GM10248 (cell line): ENCODE measurements around the gene RAB11FIP3.

ENCODE experiments used
- CTCF ChIA-PET: fragments of 300-600 bp; sonication (Branson Sonifier 250); formaldehyde crosslinking; extraction: SDS; loops from one replicate; lab custom pipeline; 2021; ENCODE audit warnings: antibody characterized with exemption; lab: Yijun Ruan, JAX
- POLR2A ChIA-PET: fragments of 350-650 bp; sonication (Branson Sonifier 250); formaldehyde crosslinking; extraction: SDS; loops from one replicate; lab custom pipeline; 2020; ENCODE audit warnings: antibody characterized with exemption; lab: Yijun Ruan, JAX
- DNase-seq: peaks from one replicate; pipeline ENCODE4 v3.0.0; 2012; ENCODE audit errors: extremely low spot score
- TF ChIP-seq, protein P1 (sequence below): IDR thresholded peaks from 2 replicates; pipeline ENCODE4 v1.5.1; 2012; ENCODE audit warnings: mild to moderate bottlenecking, low read depth; ENCODE audit errors: extremely low read depth, missing control alignments, control extremely low read depth

RAB11FIP3 gene

DNA sequence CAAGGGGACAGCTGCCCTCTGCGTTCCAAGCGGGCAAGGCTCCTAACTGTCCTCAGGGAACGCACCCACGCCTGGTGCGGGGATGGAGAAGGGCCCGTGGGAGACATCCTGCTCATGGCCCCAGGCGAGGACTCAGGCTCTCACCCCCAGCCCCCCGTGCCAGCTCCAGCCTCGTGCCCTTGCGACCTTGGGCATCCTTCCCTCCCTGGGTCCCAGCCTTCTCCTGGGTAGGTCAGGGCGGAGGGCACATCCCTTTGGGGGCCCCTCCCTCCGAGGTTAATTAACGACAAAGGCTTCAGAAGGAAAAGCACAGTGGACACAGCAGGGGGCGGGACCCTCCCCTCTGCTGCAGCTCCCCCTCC lies 46.6 kb upstream of the RAB11FIP3 start:
- TF ChIP-seq, protein P1, sequence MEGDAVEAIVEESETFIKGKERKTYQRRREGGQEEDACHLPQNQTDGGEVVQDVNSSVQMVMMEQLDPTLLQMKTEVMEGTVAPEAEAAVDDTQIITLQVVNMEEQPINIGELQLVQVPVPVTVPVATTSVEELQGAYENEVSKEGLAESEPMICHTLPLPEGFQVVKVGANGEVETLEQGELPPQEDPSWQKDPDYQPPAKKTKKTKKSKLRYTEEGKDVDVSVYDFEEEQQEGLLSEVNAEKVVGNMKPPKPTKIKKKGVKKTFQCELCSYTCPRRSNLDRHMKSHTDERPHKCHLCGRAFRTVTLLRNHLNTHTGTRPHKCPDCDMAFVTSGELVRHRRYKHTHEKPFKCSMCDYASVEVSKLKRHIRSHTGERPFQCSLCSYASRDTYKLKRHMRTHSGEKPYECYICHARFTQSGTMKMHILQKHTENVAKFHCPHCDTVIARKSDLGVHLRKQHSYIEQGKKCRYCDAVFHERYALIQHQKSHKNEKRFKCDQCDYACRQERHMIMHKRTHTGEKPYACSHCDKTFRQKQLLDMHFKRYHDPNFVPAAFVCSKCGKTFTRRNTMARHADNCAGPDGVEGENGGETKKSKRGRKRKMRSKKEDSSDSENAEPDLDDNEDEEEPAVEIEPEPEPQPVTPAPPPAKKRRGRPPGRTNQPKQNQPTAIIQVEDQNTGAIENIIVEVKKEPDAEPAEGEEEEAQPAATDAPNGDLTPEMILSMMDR: no peak
- no peak for DNase-seq
- POLR2A ChIA-PET: no interaction called here
- CTCF ChIA-PET: interaction anchor here (1.0 kb wide), 1 partner anchor 17 kb away, joined by 4 read pairs; no protein-coding TSS in a partner anchor

DNA sequence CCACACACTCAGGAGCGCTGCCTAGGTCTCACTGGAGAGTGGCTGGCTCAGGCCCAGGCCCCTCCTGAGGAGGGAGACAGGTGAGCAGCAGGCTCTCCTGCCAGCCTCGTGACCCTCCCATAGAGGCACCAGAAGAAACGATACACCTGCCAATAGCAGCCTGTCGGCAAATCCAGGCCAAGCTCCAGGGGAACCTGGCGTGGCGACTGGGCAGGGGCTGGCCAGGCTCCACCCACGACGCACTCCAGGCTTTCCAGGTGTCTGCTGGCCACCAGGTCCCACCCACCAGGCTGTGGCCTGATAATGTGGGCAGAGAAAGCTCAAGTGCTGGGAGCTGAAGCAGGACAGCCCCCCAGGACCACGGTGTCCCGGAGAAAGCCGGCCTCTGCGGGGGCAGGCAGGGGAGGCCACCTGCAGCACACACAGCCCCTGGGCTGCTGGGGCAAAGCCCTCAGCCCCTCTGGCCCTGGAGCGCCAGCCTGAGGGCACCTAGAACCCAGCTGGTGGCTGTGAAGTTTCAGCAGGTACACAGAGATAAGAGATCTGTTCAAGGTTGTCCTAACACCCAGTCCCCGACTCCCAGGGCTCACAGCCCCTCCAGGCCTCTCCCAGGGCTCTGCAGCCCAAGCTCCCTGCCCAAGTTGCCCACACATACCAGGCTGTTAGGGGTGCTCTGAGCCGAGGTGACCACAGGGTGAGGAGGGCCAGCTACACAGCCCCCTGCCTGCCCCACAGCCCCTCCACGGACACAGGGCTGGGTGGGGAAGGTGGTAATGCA lies 46.1 kb upstream of the RAB11FIP3 start:
- TF ChIP-seq, protein P1: no peak
- no peak for DNase-seq
- ChIA-PET POLR2A (no interaction called here), CTCF (interaction anchor here (1.0 kb wide), 1 partner anchor 17 kb away, joined by 4 read pairs; no protein-coding TSS in a partner anchor)

DNA sequence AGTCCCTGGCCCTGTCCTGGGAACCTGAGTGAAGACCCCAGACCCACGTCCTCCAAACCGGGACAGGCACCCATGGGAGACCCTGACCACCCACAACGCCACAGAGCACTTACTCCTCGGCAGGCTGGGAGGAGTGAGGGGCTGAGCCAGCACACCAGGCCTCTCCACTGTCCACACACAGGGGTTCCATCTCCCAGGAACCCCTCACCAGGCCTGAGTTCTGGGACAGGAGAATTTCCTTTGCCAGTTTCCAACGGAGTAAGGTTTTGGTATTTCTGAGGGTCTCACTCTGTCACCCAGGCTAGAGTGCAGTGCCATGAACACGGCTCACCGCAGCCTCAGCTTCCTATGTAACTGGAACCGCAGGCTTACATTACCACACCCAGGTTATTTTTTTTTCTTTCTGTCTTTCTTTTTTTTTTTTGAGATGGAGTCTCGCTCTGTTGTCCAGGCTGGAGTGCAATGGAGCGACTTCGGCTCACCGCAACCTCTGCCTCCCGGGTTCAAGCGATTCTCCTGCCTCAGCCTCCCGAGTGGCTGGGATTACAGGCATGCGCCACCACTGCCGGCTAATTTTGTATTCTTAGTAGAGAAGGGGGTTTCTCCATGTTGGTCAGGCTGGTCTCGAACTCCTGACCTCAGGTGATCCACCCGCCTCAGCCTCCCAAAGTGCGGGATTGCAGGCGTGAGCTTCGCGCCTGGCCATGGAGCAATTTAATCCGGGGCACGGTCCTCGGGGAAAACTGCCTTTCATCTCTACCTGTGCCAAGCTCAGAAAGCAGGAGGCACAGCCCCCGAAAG lies 45.3 kb upstream of the RAB11FIP3 start:
- POLR2A ChIA-PET: interaction anchor here (1.1 kb wide), 1 partner anchor 13 kb away, joined by 4 read pairs; no protein-coding TSS in a partner anchor

DNA sequence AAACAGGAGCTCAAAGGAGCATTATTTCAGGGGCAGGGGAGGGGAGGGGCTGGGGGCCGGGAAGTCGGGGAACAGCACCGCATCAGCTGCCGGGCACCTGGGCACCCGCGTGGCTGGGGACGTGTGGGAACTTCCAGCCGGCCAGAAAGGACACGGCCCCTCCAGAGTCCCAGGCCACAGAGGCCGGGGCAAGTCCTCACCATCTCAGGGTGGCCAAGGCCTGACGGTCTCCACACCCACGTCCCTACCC lies 44.8 kb upstream of the RAB11FIP3 start:
- no peak for DNase-seq
- ChIA-PET POLR2A (interaction anchor here (0.5 to 1.1 kb wide), 2 partner anchors 13 to 990 kb away, joined by 4 to 8 read pairs; no protein-coding TSS in a partner anchor), CTCF (no interaction called here)

More for the DNA sequence above, 45.3 kb upstream of the RAB11FIP3 start:
- DNase-seq: no peak
- TF ChIP-seq, protein P1: no peak
- CTCF ChIA-PET: interaction anchor here (1.0 kb wide), 1 partner anchor 18 kb away, joined by 4 read pairs; no protein-coding TSS in a partner anchor

DNA sequence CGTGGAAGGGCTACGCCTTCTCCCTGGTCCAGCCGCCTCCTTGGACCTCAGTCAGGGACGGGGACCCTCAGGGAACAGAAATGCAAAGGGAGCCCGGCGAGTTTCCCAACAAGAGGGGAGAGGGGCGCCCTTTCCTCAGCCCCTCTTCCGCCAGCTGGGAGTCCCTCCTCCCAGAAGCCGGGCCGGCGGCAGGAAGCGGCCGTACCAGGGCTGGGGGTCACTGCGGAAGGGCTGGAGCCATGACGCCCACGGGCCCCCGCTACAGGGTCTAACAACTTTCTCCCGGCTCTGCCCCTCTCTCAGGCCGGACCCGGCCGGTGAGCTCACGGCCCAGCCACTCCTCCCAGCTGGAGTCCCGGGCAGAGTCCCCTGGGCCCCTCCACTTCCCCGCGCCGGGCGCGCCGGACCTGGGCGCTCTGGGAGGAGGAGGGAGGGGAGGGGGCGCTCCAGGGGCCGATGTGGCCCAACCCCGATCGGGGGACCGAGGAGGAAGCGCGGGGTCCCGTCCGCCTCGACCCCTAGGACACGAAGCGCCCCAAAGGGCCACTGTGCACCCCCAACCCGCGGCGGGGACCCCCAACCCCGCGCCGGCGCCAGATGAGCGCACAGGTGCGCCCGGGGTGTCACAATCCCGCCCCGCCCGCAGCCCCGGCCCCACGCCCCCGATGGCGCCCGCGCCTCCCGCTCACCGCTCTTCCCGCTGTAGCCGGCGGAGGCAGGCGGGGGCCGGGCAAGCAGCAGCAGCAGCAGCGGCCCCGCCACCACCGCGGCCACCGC lies 44.2 kb upstream of the RAB11FIP3 start:
- POLR2A ChIA-PET: interaction anchor here (0.5 to 1.1 kb wide), 2 partner anchors 12 to 989 kb away, joined by 4 to 8 read pairs; no protein-coding TSS in a partner anchor
- TF ChIP-seq, protein P1: no peak

More for the DNA sequence above, 44.8 kb upstream of the RAB11FIP3 start:
- TF ChIP-seq, protein P1: no peak

More for the DNA sequence above, 44.2 kb upstream of the RAB11FIP3 start:
- DNase-seq: no peak
- CTCF ChIA-PET: interaction anchor here (1.5 to 2.1 kb wide), 2 partner anchors 44 to 275 kb away, joined by 3 to 5 read pairs; partner anchors contain the start of gene RAB11FIP3
